HepG2 (cell line): ENCODE results near the gene ACSL6. TPM values are rescaled to one million over a fixed set of nuclear protein-coding genes. Genes with fewer than 3 reads are reported as not detected.
A peak's percentile ranks its signal among the peaks of the same experiment; 100 is the strongest.

Experiments
- BCL3 ChIP-seq: sonication (generic); formaldehyde crosslinking; IDR thresholded peaks from 2 replicates; pipeline ENCODE4 v1.5.1; 2020; ENCODE audit warnings: mild to moderate bottlenecking, missing genetic modification reagents, moderate library complexity
- DDIT3 ChIP-seq: sonication (generic); formaldehyde crosslinking; IDR thresholded peaks from 2 replicates; pipeline ENCODE4 v1.4.0; 2020; ENCODE audit warnings: mild to moderate bottlenecking, missing genetic modification reagents
- HDAC1 ChIP-seq: sonication (generic); formaldehyde crosslinking; IDR thresholded peaks from 2 replicates; pipeline ENCODE4 v1.5.1; 2020; ENCODE audit warnings: mild to moderate bottlenecking, missing genetic modification reagents
- IRX3 ChIP-seq: sonication (generic); formaldehyde crosslinking; IDR thresholded peaks from 2 replicates; pipeline ENCODE4 v1.8.1; 2023; ENCODE audit warnings: mild to moderate bottlenecking, low read depth, missing genetic modification reagents, borderline replicate concordance
- NCOA2 ChIP-seq: sonication (generic); formaldehyde crosslinking; IDR thresholded peaks from 2 replicates; pipeline ENCODE4 v1.8.0; 2022; ENCODE audit warnings: inconsistent platforms
- PHF20 ChIP-seq: sonication (generic); formaldehyde crosslinking; IDR thresholded peaks from 2 replicates; pipeline ENCODE4 v1.5.0; 2020; ENCODE audit warnings: mild to moderate bottlenecking, missing genetic modification reagents
- POGZ ChIP-seq: sonication (generic); formaldehyde crosslinking; IDR thresholded peaks from 2 replicates; pipeline ENCODE4 v1.4.0; 2020; ENCODE audit warnings: mild to moderate bottlenecking, missing genetic modification reagents
- RAD21 ChIP-seq: fragments of 450-650 bp; formaldehyde crosslinking; IDR thresholded peaks from 2 replicates; pipeline ENCODE4 v1.5.0; 2020; ENCODE audit warnings: mild to moderate bottlenecking
- TFE3 ChIP-seq: IDR thresholded peaks from 2 replicates; pipeline ENCODE4 v1.6.1; 2016
- ZNF138 ChIP-seq: sonication (generic); formaldehyde crosslinking; IDR thresholded peaks from 2 replicates; pipeline ENCODE4 v1.5.0; 2020; ENCODE audit warnings: mild to moderate bottlenecking, low read depth, missing genetic modification reagents
- ZNF232 ChIP-seq: sonication (generic); formaldehyde crosslinking; IDR thresholded peaks from 2 replicates; pipeline ENCODE4 v1.4.0; 2020; ENCODE audit warnings: missing genetic modification reagents, borderline replicate concordance
- ZNF24 ChIP-seq: fragments of 450-650 bp; IDR thresholded peaks from 2 replicates; pipeline ENCODE4 v1.6.1; 2017; ENCODE audit warnings: antibody characterized with exemption, mild to moderate bottlenecking
- ZNF441 ChIP-seq: sonication (generic); formaldehyde crosslinking; IDR thresholded peaks from 2 replicates; pipeline ENCODE4 v1.7.0; 2021; ENCODE audit warnings: missing genetic modification reagents, borderline replicate concordance
- ZNF772 ChIP-seq: sonication (generic); formaldehyde crosslinking; IDR thresholded peaks from 2 replicates; pipeline ENCODE4 v1.5.0; 2020; ENCODE audit warnings: mild to moderate bottlenecking, missing genetic modification reagents
- polyA plus RNA-seq, 8 experiments: library from polyadenylated mRNA; depleted of rRNA in 3 of 8; stranded (reverse) in 7 of 8; unstranded in 1 of 8; fragments of >200 nt; fragmentation: Illumina TruSeq in 4 of 8; extraction: Trizol in 4 of 8; gene quantifications; 2 replicates each; pipeline versions ENCODE4 v1.2.1 to v1.2.3, GENCODE V29; 2011 to 2016; ENCODE audit warnings: low read depth in 4 of 8, missing spikeins in 1 of 8, mixed read lengths in 1 of 8; ENCODE audit not compliant: insufficient read depth in 1 of 8
- total RNA-seq, 5 experiments: library from RNA; depleted of rRNA; stranded (reverse); fragments of >200 nt; fragmentation: Illumina TruSeq; extraction: Trizol; gene quantifications; 2 replicates each; pipeline ENCODE4 v1.2.3, GENCODE V29; 2016; ENCODE audit warnings: low read depth in 1 of 5
- TF ChIP-seq, protein P1 (sequence below): sonication (generic); formaldehyde crosslinking; IDR thresholded peaks from 2 replicates; pipeline ENCODE4 v1.5.1; 2020; ENCODE audit warnings: missing genetic modification reagents, mild to moderate bottlenecking, borderline replicate concordance
- TF ChIP-seq, protein P2 (sequence below): sonication (generic); formaldehyde crosslinking; IDR thresholded peaks from 2 replicates; pipeline ENCODE4 v1.8.1; 2023; ENCODE audit warnings: mild to moderate bottlenecking, inconsistent platforms, moderate library complexity, missing genetic modification reagents, borderline replicate concordance
- TF ChIP-seq, protein P3 (sequence below): sonication (generic); formaldehyde crosslinking; IDR thresholded peaks from 2 replicates; pipeline ENCODE4 v1.4.0; 2020; ENCODE audit warnings: missing genetic modification reagents, borderline replicate concordance

ACSL6 gene
- total and polyA plus RNA-seq, 2 of the 13 experiments (the other 11 are each of a cell fraction or from before 2014, with no cell fraction given): 3.7 to 3.8 TPM

DNA sequence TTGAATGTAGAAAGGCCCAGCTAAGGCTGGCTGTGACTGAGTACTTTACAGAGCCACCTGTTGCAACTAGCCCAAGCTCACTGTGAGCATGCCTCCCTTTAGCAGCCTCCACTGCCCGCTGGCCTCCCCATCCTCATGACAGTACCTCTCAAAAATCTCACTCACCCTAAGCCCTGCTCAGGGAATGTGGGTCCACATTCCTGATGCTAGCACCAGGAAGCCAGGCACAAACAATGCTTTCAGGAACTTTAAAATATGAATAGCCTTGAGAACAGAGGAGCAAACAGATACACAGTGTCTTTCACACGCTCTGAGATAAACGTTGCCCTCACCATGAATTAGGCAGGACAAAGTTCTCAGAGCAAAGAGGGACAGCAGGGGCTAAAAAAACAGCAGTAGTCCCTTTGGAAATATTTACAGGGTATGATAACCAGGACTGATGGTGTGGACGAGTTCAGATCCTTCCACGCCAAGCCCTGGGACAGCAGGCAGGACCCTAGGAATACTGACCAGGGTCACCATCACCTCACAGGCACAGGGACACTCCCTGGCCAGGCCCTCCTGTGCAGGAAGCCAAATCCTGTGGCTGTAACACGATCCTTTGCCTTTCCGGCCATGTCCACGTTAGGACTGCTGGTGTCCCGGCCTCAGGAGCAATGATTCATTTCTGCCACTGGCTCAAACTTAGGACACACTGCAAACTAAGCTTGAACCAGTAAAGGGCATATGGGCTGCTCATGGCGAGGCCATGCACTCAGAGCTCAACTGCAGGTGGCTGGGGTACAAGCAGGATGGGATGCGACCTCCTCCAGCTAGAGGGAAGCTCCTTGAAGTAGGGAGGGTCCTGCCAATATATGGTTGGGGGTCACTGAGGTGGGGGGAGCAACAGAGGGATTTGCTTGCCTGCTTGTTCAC, 9.6 kb downstream of the ACSL6 start (continued):
- no peak for TF ChIP-seq ZNF24
- TF ChIP-seq, protein P1, sequence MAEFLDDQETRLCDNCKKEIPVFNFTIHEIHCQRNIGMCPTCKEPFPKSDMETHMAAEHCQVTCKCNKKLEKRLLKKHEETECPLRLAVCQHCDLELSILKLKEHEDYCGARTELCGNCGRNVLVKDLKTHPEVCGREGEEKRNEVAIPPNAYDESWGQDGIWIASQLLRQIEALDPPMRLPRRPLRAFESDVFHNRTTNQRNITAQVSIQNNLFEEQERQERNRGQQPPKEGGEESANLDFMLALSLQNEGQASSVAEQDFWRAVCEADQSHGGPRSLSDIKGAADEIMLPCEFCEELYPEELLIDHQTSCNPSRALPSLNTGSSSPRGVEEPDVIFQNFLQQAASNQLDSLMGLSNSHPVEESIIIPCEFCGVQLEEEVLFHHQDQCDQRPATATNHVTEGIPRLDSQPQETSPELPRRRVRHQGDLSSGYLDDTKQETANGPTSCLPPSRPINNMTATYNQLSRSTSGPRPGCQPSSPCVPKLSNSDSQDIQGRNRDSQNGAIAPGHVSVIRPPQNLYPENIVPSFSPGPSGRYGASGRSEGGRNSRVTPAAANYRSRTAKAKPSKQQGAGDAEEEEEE (CRISPR knock-in tag): no peak
- peak; percentile 55; the same call in 1 of the 2 replicates for TF ChIP-seq IRX3 (CRISPR knock-in tag)
- TF ChIP-seq, protein P2, sequence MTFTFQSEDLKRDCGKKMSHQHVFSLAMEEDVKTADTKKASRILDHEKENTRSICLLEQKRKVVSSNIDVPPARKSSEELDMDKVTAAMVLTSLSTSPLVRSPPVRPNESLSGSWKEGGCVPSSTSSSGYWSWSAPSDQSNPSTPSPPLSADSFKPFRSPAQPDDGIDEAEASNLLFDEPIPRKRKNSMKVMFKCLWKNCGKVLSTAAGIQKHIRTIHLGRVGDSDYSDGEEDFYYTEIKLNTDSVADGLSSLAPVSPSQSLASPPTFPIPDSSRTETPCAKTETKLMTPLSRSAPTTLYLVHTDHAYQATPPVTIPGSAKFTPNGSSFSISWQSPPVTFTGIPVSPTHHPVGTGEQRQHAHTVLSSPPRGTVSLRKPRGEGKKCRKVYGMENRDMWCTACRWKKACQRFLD: peak; percentile 28; the same call in 1 of the 2 replicates
- peak; percentile 91; the same call in 1 of the 2 replicates for TF ChIP-seq HDAC1 (CRISPR knock-in tag)
- peak; percentile 94 for TF ChIP-seq NCOA2
- peak; percentile 74 for TF ChIP-seq POGZ (CRISPR knock-in tag)
- no peak for TF ChIP-seq DDIT3 (CRISPR knock-in tag)
- TF ChIP-seq ZNF232 (CRISPR knock-in tag): peak; percentile 83; the same call in 1 of the 2 replicates
- 0 out of 2 replicates have a peak, but pooled peaks have one; percentile 43 for TF ChIP-seq ZNF138 (CRISPR knock-in tag)
- TF ChIP-seq TFE3 (CRISPR knock-in tag): peak; percentile 33; the same call in 1 of the 2 replicates
- TF ChIP-seq, protein P3, sequence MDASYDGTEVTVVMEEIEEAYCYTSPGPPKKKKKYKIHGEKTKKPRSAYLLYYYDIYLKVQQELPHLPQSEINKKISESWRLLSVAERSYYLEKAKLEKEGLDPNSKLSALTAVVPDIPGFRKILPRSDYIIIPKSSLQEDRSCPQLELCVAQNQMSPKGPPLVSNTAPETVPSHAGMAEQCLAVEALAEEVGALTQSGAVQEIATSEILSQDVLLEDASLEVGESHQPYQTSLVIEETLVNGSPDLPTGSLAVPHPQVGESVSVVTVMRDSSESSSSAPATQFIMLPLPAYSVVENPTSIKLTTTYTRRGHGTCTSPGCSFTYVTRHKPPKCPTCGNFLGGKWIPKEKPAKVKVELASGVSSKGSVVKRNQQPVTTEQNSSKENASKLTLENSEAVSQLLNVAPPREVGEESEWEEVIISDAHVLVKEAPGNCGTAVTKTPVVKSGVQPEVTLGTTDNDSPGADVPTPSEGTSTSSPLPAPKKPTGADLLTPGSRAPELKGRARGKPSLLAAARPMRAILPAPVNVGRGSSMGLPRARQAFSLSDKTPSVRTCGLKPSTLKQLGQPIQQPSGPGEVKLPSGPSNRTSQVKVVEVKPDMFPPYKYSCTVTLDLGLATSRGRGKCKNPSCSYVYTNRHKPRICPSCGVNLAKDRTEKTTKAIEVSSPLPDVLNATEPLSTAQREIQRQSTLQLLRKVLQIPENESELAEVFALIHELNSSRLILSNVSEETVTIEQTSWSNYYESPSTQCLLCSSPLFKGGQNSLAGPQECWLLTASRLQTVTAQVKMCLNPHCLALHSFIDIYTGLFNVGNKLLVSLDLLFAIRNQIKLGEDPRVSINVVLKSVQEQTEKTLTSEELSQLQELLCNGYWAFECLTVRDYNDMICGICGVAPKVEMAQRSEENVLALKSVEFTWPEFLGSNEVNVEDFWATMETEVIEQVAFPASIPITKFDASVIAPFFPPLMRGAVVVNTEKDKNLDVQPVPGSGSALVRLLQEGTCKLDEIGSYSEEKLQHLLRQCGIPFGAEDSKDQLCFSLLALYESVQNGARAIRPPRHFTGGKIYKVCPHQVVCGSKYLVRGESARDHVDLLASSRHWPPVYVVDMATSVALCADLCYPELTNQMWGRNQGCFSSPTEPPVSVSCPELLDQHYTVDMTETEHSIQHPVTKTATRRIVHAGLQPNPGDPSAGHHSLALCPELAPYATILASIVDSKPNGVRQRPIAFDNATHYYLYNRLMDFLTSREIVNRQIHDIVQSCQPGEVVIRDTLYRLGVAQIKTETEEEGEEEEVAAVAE (CRISPR knock-in tag): 0 out of 2 replicates have a peak, but pooled peaks have one; percentile 57
- peak; percentile 11; the same call in 1 of the 2 replicates for TF ChIP-seq ZNF441 (CRISPR knock-in tag)
- peak; percentile 78 for TF ChIP-seq BCL3 (CRISPR knock-in tag)
- TF ChIP-seq RAD21: peak; percentile 24; the same call in 1 of the 2 replicates
- TF ChIP-seq PHF20 (CRISPR knock-in tag): no peak; the same call in 1 of the 2 replicates
- TF ChIP-seq ZNF772 (CRISPR knock-in tag): peak; percentile 85
